ENCODE measurements around the gene FIG4.
"Not testable (repeated sequence)": the region's sequence is repeated elsewhere in the genome, so short reads cannot be mapped to it uniquely, and the experiment has no call there.

FIG4 gene

DNA sequence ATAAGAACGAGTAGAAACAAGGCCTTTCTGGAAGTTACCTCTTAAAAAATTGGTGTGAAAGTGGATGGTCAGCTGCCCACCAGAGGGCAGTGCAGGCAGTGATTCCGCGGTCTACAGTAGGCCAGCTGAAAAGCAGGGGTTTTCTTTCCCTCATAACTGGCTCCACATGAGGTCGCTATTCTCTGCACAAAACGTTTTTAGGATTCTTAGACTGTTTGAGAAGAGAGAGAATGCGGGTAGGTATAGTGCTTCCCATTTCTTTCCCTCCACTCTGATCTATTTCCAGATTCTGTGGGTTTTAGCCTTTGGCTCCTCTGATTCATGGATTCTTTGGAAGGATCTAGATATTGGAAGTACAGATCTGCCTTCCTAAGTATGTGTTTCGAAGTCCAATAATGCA lies 14.2 kb downstream of the FIG4 start:
- peak; percentile 96 for DNase-seq

DNA sequence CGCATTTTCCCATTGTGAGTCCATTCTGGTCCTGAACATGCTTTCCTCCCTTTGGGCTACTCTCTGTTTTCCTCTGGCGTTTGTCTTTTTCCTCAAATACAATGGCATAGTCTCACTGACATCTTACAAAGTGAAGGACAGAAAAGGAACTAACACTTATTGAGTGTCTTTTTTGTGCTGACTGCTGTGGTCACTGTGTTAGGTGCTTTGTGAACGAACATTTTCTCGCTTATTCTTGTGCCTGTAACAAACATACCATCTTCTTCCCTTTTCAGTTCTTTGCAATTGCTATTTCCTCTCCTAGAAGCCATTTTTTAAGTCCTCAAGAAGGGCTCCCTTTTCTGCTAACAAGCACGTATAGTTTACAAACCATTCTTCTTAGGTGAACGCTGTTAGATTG lies 15.4 kb downstream of the FIG4 start:
- no peak for DNase-seq

- not testable (repeated sequence) for DNase-seq
Measured at GRCh38 chr6:109708099-109708498, 17.0 kb downstream of the FIG4 start.

DNA sequence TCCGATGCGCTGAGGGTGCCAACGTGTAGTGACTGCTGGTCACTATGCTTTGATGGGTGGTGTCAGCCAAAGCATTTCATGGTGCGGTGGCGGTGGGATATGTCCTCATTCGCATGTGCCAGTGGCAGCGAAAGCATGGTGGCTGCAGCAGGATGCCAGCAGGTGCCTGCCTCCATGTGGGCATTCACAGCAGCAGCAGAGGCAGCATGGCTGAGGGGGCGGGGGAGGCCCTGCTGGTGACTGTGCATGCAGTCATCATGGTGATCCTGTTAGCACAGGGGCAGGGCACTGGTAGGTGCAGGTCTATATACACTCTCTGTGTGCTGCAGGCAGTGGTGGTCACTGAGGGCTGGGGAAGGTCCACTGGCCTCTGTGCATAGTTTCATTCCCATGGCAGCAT lies 22.0 kb downstream of the FIG4 start:
- DNase-seq, result no peak

DNA sequence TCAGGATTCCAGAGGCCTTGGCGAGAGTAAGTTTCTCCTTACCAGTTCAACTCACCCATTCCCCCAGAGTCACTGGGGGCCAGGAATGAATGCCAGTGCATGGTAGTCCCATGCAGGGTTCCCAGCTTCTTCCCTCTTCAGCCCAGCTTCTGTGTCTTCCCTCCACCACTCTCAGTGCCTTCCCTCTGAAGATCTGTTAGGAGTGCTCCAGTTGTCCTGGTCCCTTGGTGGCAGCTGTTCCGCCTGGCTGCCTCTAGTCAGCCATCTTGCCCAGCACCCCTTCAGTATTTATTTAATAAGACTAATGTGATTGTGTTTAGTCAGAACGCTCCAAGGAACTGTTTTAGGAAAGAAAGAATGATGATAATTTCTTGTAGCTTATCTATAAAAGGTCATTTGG lies 23.1 kb downstream of the FIG4 start:
- peak; percentile 65 for DNase-seq

GRCh38 chr6:109714611-109715010 lies 23.5 kb downstream of the FIG4 start:
- no peak for DNase-seq

DNA sequence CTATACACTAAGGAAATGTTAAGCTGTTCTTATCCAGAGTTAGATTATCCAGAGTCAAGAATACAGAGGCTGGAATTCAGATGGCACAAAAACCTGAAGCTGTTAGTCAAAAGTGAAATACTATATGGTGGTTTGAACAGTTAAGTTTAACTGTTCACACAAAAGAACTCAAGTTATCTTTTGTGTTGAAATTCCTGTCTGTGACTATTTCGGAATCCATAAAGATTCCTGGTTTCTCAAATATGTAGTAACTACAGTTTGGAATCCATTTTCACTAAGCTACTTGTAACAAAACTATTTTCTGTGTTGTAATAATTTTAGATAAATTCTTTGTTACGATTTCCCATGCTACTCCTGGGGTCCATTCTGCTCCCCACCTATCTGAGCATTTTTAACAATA lies 24.5 kb downstream of the FIG4 start:
- DNase-seq, result no peak

DNA sequence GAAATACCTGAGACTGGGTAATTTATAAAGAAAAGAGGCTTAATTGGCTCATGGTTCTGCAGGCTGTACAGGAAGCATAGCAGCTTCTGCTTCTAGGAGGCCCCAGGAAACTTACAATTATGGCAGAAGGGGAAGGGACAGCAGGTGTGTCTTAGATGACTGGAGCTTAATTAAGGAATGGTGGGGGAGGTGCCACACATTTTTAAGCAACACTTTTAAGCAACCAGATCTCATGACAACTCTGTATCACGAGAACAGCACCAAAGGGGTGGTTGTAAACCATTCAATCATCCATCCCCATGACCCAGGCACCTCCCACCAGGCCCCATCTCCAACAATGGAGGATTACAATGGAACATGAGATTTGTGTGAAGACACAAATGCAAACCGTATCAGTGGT lies 26.9 kb downstream of the FIG4 start:
- no peak for DNase-seq

- no peak for DNase-seq
Measured at GRCh38 chr6:109718991-109719390, 27.9 kb downstream of the FIG4 start.

DNA sequence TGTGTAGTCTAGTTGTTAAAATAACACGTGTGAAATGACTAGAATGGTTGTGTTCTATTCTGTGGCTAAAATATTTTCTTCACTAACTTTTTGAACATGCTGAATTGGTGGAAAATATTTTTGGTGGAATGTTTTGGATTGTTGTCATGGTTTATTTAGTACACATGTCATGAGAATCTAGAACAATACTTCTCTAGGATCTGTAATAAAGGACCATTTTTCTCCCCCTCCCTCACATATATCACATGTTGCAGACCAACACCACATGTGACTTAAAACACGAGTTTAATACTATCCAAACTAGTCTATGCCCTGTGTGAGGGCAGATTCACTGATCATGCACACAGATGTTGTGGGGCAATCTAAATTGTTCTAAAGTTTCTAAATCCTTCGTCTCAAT lies 29.2 kb downstream of the FIG4 start:
- DNase-seq, result no peak

- DNase-seq, result no peak
Measured at GRCh38 chr6:109722011-109722410, 30.9 kb downstream of the FIG4 start.

DNA sequence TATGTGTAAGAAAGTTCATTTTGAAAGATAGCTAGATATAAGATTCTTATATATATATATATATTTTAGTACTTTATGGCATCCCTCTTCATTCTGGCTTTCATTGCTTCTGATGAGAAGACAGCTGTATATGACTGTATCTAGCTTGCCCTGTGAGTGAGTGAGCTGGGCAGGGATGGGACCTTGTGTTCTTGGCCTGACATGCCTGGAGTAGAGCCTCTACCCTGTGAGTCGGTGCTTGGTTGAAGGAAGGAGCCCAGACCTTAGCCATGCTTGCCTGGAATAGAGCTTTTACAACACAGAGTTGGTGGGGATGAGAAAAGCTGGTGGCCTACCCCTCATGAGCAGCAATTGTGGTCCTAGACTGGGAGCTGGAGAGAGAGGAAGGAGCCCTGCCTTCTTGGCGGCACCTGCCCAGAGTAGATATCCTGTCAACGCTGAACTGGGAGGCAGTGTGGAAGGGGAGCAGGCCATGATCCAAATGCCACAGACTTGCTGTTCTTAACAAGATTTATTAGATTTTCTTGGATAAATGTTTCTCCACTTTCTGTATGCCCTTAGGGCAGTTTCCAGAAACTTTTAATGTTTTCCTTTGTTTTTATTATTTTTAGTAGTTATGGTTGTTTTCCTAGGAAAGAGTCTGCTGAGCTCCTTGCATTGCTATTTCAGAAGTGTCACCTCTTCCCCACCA lies 31.6 kb downstream of the FIG4 start:
- no peak for DNase-seq

DNA sequence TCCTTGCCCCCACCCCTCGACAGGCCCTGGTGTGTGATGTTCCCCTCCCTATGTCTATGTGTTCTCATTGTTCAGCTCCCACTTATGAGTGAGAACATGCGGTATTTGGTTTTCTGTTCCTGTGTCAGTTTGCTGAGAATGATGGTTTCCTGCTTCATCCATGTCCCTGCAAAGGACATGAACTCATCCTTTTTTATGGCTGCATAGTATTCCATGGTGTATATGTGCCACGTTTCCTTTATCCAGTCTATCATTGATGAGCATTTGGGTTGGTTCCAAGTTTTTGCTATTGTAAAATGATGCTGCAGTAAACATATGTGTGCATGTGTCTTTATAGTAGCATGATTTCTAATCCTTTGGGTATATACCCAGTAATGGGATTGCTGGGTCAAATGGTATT lies 34.2 kb downstream of the FIG4 start:
- DNase-seq, result not testable (repeated sequence)

DNA sequence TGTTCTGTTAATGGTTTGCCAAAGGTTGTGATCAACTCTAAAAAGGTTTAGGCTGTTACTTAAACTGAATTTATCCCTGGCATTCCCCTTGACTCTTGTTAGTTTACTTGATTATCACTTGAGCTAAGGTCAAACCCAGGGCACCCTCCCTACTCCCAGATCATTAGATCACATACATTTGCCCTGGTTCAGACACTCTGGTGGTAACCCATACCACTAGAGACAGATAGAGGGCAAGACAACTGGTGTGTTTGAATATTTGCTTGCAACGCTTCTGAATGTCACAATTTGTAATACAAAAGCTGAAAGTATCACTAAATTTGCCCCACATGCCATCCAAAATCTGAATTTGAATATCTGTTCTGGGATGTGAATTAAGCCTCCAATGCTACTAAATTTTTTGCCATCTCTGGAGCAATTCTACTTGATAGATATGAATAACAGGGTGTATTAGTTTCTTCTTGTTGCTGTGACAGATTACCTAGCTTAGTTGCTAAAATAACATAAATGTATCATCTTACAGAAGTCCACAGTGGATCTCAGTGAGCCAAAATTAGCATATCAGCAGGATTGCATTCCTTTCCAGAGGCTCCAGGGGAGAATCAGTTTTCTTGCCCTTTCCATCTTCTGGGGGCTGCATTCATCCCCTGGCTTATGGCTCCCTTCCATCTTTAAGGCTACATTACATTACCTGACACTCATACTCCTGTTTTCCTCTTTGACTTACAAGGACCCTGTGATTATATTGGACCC lies 45.4 kb downstream of the FIG4 start:
- no peak for DNase-seq

- DNase-seq, result no peak
Measured at GRCh38 chr6:109738255-109738654, 47.2 kb downstream of the FIG4 start.

- no peak for DNase-seq
Measured at GRCh38 chr6:109738667-109739066, 47.6 kb downstream of the FIG4 start.

DNA sequence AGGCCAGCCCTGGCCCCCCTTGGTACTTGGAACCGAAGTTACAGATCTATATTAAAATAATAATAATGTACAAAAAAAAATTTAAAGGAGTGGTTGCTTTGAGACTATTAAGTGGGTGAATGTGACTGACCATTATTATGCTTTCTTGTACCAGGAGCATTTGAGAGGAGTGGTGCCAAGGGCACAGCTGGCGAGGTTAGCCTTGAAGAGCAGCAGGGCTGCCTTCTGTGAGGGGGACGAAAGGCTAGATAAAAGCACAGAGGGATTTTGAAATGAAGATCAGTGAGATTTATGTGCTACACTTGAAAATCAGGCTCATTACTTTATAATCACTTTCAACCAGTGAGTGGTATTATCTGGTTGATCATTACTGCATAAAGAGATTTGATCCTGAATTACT lies 48.6 kb downstream of the FIG4 start:
- DNase-seq, result no peak

DNA sequence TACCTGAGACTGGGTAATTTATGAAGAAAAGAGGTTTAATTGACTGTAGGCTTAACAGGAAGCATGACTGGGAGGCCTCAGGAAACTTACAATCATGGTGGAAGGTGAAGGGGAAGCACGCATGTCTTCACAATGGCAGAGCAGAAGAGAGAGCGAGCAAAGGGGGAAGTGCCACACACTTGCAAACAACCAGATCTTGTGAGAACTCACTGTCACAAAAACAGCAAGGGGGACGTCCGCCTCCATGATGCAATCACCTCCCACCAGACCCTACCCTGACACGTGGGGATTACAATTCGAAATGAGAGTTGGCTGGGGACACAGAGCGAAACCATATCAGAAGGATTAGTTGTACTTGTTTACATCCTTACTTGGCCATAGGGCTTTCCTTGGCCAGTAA lies 49.7 kb downstream of the FIG4 start:
- DNase-seq, result no peak

DNA sequence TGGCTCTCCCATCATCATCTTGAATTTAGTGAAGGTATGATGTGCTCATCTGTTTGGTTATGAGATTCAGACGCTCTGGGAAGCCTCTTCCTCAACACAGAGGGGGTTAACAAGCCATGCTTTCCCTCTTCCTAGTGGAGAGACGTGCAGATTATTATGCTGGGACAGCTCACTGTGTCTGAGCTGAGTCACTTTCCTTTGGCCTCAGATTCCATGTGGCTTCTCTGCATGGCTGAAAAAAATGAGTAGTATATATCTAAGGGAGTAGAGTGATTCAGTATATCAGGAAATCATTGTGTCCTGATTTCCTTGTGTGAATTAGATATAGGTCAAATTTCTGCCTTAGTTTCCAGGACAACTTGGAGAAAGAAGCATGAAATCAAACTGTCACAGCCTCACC lies 52.6 kb downstream of the FIG4 start:
- DNase-seq, result no peak

DNA sequence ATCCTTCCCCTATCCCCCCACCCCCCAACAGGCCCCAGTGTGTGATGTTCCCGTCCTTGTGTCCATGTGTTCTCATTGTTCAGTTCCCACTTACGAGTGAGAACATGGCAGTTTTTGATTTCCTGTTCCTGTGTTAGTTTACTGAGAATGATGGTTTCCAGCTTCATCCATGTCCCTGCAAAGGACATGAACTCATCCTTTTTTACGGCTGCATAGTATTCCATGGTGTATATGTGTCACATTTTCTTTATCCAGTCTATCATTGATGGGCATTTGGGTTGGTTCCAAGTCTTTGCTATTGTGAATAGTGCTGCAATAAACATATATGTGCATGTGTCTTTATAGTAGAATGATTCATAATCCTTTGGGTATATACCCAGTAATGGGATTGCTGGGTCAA lies 53.7 kb downstream of the FIG4 start:
- not testable (repeated sequence) for DNase-seq

DNA sequence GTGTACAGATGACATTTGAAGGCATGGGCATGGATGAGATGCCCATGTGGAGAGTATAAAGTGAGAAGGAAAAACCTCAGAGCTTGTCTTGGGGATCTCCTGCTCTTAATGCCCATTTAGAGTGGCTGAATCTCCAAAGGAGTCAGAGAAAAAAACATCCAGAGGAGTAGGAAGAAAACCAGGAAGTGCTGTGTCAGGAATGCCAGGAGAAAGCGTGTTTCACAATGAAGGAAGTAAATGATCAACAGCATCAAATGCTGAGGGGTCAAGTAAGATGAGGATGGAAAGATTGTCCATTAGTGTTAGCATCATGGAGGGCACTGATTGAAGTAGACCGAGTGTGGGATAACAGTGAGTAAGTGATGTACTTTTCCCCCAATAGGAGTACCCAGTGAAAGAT lies 56.1 kb downstream of the FIG4 start:
- no peak for DNase-seq

DNA sequence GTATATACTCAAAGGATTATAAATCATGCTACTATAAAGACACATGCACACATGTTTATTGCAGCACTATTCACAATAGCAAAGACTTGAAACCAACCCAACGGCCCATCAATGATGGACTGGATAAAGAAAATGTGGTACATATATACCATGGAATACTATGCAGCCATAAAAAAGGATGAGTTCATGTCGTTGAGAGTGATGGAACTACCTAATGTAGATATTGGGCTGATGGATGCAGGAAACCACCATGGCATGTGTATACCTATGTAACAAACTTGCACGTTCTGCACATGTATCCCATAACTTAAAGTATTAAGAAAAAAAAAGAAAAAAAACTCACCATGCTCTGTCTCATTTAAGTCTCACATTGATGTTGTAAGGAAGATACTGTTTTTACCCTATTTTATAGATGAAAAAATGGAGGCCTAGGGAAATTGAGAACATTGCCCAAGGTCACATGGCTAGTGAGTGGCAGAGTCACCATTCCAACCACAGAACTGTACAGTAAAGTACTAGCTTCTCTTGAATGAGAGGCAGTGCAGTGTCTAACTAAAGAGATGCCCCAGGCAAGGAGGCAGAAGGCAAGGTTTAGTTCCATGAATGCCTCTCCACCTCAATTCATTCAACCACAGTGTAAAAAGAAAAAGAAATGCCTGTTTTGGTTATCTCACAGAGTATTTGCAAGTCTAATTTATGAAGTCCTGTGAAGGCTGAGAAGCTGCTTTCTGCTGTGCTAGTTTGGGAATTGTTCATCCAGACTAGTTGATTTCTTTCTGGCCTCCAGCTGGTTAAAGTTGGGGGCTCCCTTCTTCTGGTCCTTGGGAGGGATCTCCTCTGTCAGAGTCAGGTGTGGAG lies 68.2 kb downstream of the FIG4 start:
- DNase-seq, result no peak

GRCh38 chr6:109760208-109760607 lies 69.1 kb downstream of the FIG4 start:
- no peak for DNase-seq

DNA sequence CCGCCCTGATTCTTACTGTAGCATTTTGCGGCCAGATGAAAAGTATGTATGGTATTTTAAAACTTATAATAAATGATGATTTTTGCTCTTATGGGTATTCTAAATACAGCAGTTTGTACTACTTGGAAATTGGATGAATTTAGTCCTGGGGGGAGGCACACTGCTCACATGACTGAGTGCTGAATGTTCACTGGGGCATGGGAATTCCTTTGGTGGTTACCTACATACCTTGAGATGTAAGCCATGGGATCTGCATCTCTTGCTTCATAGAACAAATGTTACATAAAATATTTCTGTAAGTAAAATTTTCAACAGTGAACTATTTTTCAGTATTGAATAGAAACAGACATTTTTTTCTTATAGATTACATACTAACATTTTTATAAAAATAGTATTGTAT lies 71.1 kb downstream of the FIG4 start:
- no peak for DNase-seq
